Kidney epithelial cell (primary cell): Measurements from ENCODE around the gene SMU1. TPM values are rescaled to one million over a fixed set of nuclear protein-coding genes. Genes with fewer than 3 reads are reported as not detected.

Source experiments
- DNase-seq: peaks from one replicate; pipeline ENCODE4 v3.0.0-alpha.2; 2010; ENCODE audit warnings: low read depth
- H3K27me3 ChIP-seq: 2 replicates; pipeline ENCODE4 v1.6.0; 2011; ENCODE audit warnings: low read length; ENCODE audit not compliant: control insufficient read depth, insufficient read depth
- H3K36me3 ChIP-seq: 2 replicates; pipeline ENCODE4 v1.5.1; 2011; ENCODE audit warnings: low read length; ENCODE audit not compliant: control insufficient read depth, insufficient read depth
- H3K4me3 ChIP-seq: 2 replicates; pipeline ENCODE4 v1.5.1; 2011; ENCODE audit warnings: low read depth, mild to moderate bottlenecking, control low read depth, low read length
- CTCF ChIP-seq: IDR thresholded peaks from 2 replicates; pipeline ENCODE4 v1.5.1; 2011; ENCODE audit warnings: mild to moderate bottlenecking, moderate library complexity, low read length, control low read depth, inconsistent platforms; ENCODE audit not compliant: insufficient read depth, poor library complexity, severe bottlenecking
- total RNA-seq: library from RNA; depleted of rRNA; stranded (reverse); fragments of >200 nt; gene quantifications from 2 replicates; pipeline ENCODE4 v1.2.3, GENCODE V29; 2015

Gene SMU1
- total RNA-seq, 1 donor from 2014 or later = 18.9 TPM

- Histone ChIP-seq H3K27me3 (no peaks in the 10 kb centered on the region), H3K36me3 (no peaks in the 10 kb centered on the region), H3K4me3 (no peak overlapping the region)
- DNase-seq = no peak
- no peak for TF ChIP-seq CTCF
Measured at GRCh38 chr9:33103501-33104281, 27.2 kb upstream of the SMU1 start.

- DNase-seq = no peak
- no peaks in the 10 kb centered on the region for H3K36me3 ChIP-seq
- no peak overlapping the region for H3K4me3 ChIP-seq
- no peaks in the 10 kb centered on the region for H3K27me3 ChIP-seq
- TF ChIP-seq CTCF = no peak
Measured at GRCh38 chr9:33102551-33103210, 26.2 kb upstream of the SMU1 start.

GRCh38 chr9:33101104-33101951 lies 24.9 kb upstream of the SMU1 start:
- DNase-seq = no peak
- TF ChIP-seq CTCF = no peak
- Histone ChIP-seq H3K36me3 (no peaks in the 10 kb centered on the region), H3K4me3 (no peak overlapping the region), H3K27me3 (no peaks in the 10 kb centered on the region)

- H3K4me3 ChIP-seq = no peak overlapping the region
- H3K27me3 ChIP-seq = no peaks in the 10 kb centered on the region
- no peaks in the 10 kb centered on the region for H3K36me3 ChIP-seq
- DNase-seq = no peak
- no peak for TF ChIP-seq CTCF
Measured at GRCh38 chr9:33099754-33100153, 23.3 kb upstream of the SMU1 start.

- H3K4me3 ChIP-seq = no peak overlapping the region
- H3K27me3 ChIP-seq = no peaks in the 10 kb centered on the region
- H3K36me3 ChIP-seq = no peaks in the 10 kb centered on the region
- TF ChIP-seq CTCF = no peak
- no peak for DNase-seq
Measured at GRCh38 chr9:33097192-33097591, 20.7 kb upstream of the SMU1 start.
